GM19468 (cell line): Measurements from ENCODE around the gene PIP4K2A.
"Not testable (repeated sequence)": the region's sequence is repeated elsewhere in the genome, so short reads cannot be mapped to it uniquely, and the experiment has no call there.

ENCODE experiments used
- ATAC-seq: cut with Tn5 transposase; IDR thresholded peaks from one replicate; pipeline ENCODE4 v1.9.1; 2021; ENCODE audit warnings: mild to moderate bottlenecking, moderate library complexity, moderate number of reproducible peaks; ENCODE audit not compliant: unreplicated experiment; ENCODE audit errors: extremely low read depth

PIP4K2A gene

DNA sequence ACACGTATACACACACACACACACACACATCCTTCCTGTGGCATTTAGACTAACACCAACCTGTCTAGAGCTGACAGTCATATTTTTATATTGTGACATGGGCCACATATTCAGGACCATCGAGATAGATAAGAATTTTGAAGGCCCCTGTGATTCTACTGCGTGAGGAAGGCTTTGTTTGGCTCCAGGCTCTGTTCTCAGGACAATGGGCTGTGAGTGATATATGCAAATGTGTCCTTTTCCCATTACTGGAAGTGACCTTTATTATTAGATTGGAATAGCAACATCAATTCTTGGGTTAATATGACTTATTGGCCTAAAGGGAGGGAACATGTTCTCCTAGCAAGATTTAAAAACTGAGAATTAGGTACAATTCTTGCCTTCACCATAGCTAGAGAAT, 213.0 kb downstream of the PIP4K2A start:
- no peak for ATAC-seq

GRCh38 chr10:22500656-22501340, 213.6 kb downstream of the PIP4K2A start:
- ATAC-seq = no peak

DNA sequence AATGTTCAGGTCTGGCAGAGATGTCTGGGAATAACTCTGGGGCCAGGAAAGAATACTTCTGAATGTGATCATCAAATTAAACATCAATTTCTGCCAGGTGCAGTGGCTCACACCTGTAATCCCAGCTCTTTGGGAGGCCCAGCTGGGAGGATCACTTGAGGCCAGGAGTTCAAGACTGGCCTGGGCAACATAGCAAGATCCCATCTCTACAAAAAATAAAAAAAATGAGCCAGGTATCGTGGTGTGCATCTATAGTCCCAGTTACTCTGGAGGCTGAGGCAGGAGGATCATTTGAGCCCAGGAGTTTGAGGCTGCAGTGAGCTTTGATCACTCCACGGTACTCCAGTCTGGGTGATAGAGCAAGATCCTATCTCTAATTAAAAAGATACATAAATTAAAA, 214.4 kb downstream of the PIP4K2A start:
- ATAC-seq = not testable (repeated sequence)

- no peak for ATAC-seq
These were observed 219.0 kb downstream of the PIP4K2A start for GRCh38 chr10:22495396-22495795.

GRCh38 chr10:22494007-22494406, 220.4 kb downstream of the PIP4K2A start:
- no peak for ATAC-seq

DNA sequence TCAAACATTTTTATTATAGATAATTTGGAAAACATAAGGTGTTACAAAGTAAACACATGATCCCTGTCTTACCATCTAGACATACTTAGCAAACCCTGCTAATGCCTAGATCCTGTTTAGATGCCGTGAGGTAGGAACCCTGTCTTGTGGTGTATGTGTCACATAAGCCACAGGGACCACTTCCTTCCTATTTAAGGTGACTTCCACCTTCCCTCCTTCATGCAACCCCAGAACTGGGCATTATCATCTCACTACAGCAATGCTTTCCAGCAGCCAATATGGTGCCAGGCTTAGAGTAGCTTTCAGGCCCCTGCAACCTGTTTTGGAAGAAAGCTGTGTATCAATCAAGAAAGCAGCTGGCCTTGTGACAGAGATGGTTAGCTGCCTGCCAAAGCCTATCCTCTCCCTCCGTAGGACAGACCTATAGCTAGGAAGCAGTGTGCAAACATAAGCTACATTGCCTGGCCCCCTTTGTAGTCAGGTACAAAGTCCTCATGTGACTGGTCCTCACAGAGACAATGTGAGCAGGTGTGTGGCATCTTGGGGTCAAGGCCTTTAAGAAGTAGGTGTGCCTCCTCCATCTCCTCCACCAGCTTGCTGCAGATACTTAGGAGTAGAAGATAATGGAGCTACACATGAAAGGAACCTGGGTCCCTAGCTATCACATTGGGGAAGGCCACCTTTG, 222.3 kb downstream of the PIP4K2A start:
- no peak for ATAC-seq

GRCh38 chr10:22491480-22491879, 222.9 kb downstream of the PIP4K2A start:
- no peak for ATAC-seq

DNA sequence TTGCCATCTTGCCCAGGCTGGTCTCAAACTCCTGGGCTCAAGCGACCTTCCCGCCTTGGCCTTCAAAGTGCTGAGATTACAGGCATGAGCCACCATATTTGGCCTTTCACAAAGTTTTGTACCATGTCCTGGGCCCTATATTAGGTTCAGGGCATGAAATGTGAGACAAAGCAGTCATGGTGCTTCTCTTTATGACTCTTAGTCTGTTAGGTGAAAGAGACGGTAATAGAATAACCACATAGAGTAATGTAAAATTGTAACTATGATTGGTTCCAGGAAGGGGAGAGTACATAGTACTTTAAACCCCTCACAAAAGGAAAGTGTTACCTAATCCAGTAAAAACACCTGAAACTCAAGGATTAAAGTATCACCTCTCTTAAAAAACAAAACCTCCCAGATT, 224.4 kb downstream of the PIP4K2A start:
- ATAC-seq = no peak

DNA sequence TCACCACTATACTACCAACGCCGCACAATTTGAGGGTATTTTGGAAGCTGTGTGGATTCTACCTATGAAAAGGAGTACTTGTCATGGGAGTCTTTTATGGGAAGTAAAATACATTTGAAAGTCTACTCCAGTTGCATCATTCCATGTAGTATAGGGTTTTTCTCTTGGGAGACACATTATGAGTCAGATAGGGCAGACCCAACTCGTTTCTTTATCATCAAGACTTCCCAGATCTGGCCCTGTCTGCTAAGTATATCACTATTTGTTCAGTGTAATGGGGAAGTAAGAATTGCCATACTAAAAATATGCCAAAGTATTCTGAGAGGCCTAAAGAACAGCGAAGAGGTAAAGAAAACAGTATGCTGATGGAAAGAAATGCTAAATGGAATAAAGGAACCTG, 224.9 kb downstream of the PIP4K2A start:
- ATAC-seq = no peak

DNA sequence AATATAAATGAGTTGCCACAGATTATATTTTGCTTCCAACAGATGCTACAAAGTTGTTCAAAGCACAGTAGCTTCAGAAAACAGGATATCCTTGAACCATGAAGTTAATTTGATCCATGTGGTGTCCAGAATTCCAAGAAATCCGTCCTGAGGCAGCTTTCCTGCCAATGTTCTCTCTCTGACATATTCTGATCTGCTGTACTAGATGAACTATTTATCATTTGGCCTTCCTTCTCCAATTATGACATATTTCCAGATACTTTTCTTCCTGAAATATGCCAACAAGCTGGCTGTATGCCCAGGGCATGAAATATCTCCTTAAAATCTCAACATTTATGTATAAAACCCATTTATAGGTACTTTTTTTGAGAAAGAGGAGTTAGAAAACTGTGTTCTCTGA, 227.9 kb downstream of the PIP4K2A start:
- no peak for ATAC-seq
